GM23248 (cell line): ENCODE data around the gene CFAP90.

Experiments used
- EZH2 ChIP-seq: fragments of 200-600 bp; sonication (generic); IDR thresholded peaks from 2 replicates; pipeline ENCODE4 v1.6.1; 2018; ENCODE audit warnings: antibody characterized with exemption, mild to moderate bottlenecking; ENCODE audit not compliant: insufficient read depth, poor library complexity, severe bottlenecking
- EZH2phosphoT487 ChIP-seq: fragments of 200-600 bp; sonication (generic); IDR thresholded peaks from 2 replicates; pipeline ENCODE4 v1.6.1; 2018; ENCODE audit warnings: antibody characterized with exemption, moderate library complexity, mild to moderate bottlenecking, low read depth; ENCODE audit not compliant: insufficient read depth

DNA sequence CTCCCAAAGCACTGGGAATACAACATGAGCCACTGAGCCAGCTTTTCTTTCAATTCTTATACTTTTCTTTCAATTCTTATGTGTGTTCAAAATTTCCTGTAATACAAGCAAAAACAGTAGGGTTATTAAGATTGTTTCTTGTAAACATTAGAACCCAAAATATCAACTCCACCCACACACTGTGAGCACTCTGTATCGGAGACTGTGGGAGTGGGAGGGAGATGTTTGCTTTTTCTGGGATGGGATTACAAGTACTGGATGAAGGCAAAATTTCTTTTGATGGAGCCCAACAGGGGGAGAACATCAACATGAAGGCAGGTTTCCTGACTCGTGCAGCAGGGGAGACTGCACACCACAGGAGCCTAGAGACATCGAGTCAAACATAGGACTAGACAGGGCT is 4.7 kb upstream of the CFAP90 start:
- TF ChIP-seq EZH2 = no peak
- no peak for TF ChIP-seq EZH2phosphoT487
